Measurements from ENCODE around the gene MYOM1.

MYOM1 gene

DNA sequence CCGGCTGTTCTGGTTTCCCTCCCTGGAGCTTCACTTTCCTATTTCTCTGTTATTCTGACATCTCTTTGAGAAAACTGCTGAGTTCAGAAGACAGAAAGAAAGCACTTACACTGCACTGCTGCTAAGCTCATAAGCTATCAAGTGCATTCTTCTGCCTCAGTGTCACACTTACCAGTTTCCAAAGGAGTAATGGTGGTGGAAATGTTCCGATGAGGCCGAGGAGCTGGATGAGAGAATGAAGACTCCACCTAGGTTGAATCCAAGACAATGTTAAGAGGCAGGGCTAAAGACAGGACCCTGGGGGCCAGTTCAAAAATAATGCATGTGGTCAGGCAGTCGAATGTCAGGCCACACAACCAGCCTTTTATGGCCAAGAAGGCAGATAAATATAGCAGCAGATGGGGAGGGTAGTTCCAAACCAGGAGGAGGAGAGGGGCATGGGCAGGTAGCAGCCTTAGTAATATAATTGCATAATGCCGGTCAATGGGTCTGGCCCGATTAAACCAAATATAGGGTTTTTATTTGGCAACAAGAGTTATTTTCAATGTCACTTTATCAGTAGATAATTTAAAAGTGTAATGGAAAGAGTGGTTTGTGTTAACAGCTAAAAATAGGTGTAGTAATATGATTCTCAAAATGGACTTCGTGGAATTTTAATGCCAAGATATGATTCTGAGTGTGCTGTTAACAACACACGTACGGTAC lies at the start of gene MYOM1:
Gene MYOM1, minus strand, starts transcription at position 338 of the 705 bp plus-strand sequence. CDS start 4,745 bp downstream, outside the sequence.
- DNase-seq = no peak

DNA sequence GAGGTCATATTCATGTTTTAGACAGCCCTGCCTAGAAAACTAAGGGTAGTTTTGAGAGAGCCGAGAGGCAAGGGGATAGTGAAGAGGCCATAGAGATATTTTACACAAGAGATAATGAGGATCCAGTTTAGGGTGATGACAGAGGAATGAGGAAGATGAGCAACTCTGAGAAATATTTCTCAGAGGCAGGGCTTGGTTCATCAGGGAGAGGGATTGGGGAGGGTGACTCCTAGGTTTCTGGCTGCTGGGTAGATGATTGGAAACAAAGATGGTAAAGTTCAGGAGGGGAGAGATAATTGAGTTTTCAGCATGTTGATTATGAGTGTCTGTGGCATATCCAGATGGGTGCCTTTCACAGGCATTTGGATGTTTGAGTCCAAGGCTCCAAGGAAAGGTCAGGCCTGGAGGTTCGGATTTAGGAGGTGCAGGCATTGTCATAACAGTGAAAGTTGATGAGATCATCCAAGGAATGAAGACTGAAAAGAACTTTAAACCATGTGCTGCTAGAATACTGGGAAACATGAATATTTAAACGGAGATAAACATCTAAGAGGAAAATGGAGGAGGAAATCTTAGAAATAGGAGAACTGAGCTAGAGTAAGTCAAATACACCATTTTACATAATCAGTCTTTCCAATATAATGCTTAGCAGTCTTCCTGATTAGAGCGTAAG lies 49.6 kb upstream of the MYOM1 start:
- DNase-seq = no peak

DNA sequence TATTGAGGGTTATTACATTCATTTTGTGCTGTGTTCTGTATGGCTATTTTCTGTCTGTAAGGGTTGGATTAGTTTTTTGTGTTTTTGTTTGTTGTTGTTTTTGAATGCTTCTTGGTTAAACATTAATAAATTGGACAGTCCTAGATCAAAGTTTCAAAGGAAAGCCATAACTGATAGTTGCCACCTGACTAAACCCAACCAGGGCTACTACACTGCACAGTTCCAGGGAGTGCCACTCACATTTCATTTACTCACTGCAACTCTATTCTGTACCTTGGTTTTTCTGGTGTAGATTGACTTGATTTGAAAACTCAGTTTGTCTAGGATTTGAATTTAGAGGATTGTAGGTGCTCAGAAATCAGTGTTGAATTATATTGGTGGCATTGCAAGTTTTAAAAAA lies 48.5 kb upstream of the MYOM1 start:
- DNase-seq = no peak

DNA sequence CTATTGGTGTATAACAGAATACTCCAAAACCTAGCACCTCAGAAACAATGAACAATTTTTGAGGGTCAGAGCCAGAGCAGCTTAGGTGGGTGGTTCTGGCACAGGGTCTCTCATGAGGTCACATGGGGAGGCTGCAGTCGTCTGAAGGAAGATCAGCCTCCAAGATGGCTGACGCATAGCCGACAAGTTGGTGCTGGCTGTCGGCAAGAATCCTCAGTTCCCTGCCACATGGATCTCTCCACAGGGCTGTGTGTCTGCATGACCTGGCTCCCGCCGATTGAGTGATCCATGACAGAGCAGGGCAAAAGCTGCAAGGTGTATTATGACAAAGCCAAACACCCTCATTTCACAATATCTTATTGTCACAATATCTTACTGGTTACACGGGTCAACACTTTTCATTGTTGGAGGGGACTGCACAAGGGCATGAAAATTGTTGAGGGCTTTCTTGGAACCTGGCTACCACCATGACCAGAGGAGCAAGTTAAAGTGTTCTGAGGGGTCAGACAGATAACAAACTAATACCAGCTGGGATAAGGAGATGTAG lies 46.4 kb upstream of the MYOM1 start:
- no peak for DNase-seq

DNA sequence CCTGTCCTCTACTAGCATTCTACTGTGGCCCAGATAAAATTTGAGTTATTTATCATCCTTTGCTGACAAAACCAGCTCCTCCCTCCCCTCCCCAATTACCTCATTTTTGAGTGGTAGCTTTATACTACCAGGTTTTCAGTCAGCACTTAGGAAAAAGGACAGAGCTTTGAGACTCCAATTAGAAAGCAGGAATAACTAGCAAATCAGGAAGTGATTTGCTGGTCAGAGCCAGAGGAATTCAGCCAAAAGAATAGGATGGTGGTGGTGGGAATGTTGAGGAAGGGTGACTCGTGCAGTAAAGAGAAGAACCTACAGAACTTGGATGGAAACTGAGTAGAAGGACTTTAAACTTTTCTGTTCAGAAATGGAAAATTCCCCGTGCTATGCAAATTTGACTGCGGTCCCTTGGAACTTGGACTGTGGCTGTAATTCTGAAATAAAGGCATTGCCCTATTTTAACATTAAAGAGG lies 45.8 kb upstream of the MYOM1 start:
- no peak for DNase-seq

DNA sequence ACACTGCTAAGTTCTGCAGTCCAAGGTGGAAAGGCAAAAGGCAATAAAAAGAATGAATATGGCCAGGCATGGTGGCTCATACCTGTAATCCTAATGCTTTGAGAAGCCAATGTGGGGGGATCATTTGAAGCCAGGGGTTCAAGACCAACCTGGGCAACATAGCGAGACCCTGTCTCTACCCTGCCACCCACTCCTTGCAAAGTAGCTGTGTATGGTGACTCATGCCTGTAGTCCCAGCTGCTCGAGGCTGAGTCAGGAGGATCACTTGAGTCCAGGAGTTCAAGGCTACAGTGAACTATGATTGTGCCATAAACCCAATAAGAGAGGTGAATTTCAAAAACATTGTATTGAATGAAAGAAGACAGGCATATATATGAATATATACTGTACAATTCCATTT lies 44.6 kb upstream of the MYOM1 start:
- DNase-seq = no peak

DNA sequence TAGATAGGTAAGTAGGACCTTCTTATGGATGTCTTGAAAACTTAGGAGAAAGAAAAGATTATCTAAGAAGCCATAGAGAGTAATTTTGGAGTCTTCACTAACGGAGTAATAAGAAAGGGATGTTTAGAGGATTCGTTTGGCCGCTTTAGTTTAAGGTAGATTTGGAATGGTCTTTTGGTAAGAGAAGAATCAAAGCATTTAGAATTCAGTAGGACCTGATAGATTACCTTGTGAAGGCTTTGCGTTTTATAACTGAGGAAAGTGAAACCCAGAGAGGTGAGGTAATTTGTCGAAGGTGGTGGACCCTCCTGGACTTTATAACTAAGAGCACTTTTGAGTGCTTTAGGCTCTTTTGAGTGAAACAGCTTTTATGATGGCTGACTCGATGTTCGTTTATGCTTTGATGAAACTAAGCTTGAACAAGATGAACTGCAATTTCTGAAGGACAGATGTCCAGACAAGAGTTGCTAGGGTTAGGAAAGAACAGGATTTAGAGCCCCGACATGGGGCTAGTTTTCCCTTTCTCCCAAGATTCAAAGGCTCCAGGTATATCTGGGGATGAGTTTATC lies 43.4 kb upstream of the MYOM1 start:
- DNase-seq = no peak

DNA sequence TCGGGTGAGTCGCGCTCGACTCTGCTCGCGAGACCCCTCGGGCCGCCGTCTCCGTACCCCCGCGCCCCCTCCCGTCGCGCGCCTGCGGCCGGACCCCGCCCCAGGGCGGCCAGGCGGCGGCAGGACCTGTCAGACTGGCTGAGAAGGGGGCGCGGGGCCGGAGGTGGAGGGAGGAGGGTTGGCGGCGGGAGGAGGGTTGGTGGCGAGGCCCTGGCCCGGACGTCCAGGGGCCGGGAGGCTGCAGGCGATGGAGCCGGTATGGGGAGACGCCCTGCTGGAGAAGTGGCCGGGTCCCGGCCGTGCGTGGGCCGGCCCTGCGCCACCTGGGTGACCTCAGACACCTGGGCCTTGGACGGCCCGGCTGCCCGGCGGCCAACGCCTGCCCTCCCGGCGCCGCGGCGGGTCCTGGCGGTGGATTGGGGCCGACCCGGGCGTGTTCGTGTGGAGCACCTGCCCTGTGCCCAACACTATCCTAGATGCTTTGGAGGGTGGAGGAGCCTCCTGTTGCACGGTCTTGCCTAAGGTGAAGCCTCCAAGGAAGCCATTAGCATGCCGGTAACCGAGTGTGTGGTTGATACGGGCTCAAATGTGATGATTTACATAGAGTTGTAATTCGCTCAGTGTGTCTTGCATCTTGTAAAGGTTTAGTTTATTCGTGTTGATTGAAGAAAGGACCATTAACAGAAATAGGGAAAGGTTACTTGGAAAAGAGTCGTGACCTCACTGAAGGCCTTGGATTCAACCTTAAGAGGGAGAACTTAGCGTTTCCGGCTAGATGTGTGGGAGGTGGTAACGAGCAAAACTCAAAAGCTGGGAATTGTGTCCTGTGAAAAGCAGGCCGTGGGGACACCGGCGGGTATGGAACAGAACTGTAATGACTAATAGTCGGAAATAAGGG lies 42.7 kb upstream of the MYOM1 start:
- no peak for DNase-seq

DNA sequence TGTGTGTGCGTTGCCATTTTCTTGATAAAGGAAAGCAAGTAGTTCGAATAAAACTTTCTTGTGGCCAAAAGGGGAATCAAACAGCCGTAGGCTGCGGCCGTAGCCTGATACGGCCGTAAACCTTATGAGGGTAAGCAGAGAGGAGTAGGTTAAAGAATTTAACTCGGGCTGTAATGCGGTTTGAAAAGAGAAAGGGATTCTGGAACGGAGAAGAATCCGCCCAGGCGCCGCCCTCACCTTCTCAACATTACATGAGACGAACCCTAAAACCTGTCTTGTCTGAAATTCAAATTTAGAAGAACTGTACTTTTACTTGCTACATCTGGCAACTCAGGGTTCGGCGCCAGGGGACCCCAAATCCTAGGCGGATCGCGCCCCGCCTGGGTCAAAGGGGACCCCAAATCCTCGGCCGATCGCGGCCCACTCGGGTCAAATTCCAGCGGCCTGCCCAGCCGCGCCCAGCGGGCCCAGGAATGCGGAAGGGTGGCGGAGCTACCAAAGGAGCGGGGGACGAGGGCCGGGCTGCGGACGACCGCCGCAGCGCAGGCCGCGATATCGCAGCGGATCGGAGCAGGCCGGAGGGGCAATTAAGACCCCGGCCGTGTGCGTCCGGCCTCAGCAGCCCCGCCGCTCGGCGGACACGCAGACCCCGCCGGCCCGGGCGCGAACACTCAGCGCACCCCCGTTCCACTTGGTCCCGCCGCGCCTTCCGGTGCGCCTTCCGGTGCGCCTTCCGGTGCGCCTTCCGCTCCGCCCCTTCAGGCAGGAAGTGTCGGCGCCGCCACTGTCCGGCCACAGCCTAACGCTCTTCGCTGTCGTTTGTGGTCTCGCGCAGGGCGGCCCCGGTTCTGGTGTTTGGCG lies 41.8 kb upstream of the MYOM1 start, which contains the start of gene MYL12B:
Gene MYL12B, plus strand, starts transcription at position 761 of the 861 bp plus-strand sequence. CDS start 10,766 bp downstream, outside the sequence.
- DNase-seq = no peak

DNA sequence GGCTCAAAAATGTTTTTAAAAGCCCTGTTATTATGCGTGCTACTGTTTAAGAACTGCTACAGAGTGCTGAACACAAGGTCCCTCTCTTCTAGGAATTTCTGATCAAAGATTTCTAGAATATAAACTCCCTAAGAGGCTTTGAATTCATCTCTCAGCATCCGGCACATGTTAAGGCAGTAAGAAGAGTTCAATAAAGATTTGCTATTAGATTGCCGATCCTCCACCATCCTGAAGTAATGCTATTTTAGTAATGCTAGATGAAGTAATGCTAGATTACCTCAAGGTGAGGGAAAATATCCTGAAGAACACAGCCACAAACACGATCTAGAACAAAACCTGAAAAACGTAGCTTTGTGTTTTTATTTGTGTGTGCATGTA lies 41.2 kb upstream of the MYOM1 start:
- no peak for DNase-seq

DNA sequence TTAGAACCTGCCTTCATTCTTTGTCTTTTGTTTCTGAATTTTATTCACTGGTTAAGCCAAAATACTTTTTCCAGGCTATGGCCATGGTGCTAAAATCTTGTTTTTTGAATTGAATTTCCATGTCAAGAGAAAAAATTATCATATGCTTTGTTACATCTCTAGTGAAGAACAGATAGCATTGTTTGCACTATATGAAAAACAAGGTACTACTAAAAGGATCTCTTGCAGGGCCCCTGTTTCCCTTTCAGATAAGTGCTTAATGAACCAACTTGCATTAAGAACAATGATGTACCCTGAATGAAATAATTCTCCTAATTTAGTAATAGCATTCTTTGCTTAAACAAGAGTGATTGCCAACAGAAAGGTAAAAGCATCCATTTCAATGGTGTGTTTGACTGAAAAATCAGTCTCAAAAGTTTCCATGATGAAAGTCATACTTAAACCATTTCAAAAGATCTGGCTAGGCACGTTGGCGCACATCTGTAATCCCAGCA lies 37.9 kb upstream of the MYOM1 start:
- DNase-seq = no peak

DNA sequence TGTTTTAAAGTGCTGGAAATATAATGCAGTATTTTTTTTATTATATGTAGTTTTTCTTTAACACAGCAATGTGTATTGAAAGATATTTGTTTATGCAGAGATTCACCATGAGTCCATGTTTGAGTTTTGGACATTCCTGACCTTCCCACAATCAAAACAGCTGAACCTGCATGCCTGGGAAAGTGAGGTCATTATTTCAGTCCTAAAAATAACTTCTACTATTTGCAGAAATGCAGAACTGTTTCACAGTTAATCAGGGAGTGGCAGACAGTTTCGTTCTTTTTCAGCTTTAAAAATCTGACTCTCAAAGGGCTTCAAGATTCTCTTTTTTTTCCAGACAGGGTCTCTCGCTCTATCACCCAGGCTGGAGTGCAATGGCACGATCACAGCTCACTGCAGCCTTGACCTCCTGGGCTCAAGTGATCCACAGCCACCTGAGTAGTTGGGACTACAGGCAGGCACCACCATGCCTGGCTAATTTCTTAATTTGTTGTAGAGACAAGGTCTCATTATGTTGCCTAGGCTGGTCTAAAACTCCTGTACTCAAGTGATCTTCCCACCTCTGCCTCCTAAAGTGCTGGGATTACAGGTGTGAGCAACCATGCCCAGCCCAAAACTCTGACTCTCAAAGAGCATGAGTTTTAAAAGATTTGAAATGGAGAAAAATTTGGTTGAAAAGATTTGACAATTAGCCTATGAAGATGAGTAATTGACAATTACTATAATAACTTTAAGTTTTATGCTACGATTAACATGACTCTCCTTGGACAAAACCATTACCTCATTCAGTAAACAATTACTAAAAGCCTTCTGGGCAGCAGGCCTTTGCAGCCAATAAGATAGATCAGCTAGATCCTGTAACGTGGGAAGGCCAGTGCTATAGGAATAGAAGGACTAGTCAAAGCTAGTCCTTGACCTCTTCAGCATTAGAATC lies 37.2 kb upstream of the MYOM1 start:
- DNase-seq = no peak

DNA sequence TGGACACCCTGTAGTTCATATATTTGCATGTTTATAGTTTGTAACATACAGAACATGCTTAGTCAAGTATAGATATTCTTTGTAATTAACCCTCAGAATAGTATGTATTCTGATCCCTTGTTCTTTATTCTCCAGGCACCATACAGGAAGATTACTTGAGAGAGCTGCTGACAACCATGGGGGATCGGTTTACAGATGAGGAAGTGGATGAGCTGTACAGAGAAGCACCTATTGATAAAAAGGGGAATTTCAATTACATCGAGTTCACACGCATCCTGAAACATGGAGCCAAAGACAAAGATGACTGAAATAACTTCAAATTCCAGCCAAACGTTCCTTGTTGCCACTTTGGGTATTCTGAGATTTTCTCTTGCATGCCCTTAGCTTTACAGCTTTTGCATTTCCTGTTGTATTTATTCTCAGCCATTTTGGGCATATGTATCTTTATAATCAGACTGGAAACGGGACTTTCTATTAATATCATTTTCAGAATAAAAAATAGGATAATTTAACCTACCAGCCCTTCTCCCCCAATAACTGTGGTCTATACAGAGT lies 35.9 kb upstream of the MYOM1 start:
- no peak for DNase-seq

DNA sequence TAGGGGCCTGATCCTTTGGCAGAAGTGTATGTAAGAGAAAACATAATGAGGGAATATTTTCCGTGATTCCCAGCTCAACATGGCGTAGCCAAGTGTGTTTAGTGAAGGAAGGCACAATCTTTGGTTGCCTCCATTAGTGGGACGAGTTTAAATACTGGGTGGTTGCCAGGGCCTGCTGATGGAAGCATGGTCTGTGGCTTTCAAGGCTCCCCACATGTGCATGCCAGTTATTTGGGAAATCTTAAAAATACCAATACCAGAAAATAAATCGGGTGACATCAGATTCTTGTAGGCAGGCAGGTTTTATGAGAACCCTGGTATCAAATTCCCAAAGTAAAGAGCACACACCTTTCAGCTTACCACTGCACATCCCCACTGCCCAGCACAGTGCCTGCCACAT lies 35.0 kb upstream of the MYOM1 start:
- DNase-seq = no peak

DNA sequence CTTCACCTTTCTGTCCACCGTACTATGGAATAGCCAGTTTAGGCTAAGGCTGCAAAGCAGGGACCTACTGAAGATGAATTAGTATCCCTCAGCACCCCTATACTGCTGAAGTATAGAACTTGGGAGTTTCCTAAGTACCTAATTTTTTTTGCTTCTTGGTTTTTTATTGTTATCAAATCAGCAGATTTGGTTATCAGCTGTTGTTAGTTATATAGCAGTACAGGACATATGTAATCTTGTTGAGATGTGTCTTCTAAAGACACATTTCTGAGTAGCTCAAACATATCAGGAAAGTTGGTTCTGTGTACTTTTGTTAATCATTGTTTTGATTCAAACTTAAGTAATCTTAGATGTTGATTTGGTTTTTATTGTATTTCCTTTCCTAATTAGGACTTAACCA lies 33.1 kb upstream of the MYOM1 start:
- no peak for DNase-seq

DNA sequence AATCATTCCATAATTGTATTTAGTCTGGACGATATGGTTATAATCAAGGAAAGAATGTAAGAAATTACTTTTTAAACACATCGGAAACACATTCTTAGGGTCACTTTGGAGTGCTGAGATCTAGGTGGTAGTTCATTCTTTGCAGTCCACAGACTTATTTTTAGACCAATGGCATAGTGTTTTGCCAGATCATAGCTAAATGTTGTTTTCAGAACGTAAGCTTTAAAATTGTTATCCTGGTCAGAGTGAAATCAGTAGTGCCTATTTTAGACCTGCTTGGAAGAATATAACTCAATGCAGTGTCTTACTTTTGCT lies 32.2 kb upstream of the MYOM1 start:
- no peak for DNase-seq

DNA sequence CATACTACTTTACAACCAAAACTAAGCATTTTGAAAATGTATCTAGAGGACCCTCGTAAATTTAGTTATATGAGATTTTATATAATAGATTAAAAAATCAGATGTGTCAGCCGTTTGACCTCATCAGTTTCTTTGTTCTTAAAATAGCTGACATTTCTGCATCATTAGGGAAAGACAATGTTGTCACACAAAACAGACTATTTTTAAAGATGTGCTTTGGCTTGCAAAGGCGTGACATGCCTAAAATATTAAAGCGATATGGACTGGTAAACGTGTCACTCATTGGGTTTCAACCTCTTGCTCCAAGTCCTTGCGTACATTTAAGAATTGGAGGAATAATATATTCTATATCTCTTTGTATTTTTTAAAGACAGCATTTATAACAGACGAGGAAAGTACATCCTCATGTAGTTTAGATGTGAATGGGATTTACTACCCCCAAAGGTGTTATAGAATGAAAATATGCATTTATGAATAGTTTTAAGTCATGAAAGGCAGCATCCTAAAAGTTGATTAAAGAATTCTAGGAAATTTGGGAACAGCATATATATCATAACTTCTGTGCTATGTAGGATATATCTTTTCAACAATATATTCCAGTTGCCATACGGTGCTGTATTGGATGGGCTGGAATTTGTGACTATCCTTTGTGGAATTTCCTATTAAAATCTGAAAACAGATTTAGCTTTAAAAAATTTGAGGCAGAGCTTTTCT lies 31.6 kb upstream of the MYOM1 start:
- no peak for DNase-seq

DNA sequence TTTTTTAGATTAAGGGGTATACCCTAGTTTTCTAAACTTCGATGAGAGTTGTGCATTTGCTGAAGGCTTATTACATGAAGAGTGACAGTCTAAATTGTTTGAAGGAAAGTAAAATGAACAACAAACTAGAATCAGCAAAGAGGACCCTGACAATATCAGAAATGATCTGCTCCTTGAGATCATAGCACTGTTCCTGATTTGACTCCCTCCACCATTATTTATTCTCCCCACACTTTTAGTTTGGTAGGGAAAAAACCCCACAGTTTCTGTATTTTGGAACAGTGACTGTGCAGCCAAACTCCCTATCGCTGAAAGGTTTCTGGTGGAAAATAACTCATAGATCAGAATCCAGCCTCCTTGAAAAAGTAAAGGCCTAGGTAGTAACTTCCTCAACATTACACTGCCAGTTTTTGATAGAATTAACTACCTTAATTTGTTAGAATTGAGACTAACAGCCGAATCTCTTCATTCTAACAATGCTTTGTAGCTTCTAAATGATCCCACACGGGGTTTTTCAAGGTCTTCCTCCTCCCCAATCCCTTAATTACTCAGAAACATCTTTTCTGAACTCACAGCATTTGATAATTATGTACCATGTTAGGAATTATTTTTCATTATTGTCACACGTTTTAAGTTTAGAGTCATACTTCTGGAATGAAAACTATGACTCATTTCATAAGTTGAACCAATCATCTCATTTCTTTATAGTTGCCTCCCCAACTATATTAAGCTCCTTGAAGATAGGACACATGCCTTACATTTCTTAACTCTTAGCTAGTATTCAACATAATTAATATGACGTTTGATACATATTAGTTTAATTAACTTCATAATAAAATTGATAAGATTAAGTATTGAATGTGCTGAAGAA lies 30.7 kb upstream of the MYOM1 start:
- DNase-seq = no peak
